HuH-7 (cell line): ENCODE measurements around the gene RUNX1.

Source experiments
- DNase-seq: peaks from one replicate; pipeline ENCODE4 v3.0.0; 2011; ENCODE audit warnings: low spot score

RUNX1 gene

GRCh38 chr21:35036465-35037383, 12.4 kb downstream of the RUNX1 start:
- no peak for DNase-seq

DNA sequence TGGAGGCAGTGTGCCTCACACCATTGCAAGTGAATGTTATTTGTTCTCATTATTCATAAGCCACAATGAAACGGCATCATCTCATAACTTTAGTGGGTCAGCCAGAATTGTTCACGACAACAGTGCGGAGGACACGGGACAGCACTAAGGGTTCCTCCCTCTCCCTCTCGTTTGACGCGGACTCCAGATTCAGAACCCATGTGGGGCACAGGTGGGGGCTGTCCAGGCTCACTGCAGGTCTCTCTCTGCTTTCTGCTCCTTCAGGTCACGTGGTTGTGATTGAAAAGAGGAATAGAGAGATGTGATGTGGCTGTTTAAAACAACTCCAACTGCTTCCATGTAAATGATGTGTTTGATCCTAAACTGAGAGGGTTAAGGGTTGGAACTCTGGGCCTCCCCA, 13.5 kb downstream of the RUNX1 start:
- DNase-seq = no peak

DNA sequence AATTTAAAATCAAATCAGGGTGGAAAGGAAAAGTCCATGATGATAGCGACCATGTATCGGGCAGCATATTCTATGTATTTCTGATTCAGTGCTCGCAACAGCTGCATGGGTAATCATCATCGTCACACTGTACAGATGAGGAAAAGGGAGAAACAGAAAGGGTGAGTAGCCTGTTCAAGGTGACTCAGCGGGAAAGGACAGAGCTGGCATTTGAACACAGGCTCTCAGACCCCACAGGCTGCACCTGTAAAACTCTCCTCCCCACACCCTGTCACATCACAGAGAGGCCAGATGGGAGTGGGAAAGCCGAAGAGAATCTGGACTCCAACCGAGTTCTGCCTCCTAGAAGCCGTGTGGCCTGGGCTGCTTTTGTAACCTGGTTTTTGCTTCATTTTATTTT, 14.0 kb downstream of the RUNX1 start:
- DNase-seq = no peak

- DNase-seq = no peak
These were observed 14.7 kb downstream of the RUNX1 start for GRCh38 chr21:35034203-35034926.

DNA sequence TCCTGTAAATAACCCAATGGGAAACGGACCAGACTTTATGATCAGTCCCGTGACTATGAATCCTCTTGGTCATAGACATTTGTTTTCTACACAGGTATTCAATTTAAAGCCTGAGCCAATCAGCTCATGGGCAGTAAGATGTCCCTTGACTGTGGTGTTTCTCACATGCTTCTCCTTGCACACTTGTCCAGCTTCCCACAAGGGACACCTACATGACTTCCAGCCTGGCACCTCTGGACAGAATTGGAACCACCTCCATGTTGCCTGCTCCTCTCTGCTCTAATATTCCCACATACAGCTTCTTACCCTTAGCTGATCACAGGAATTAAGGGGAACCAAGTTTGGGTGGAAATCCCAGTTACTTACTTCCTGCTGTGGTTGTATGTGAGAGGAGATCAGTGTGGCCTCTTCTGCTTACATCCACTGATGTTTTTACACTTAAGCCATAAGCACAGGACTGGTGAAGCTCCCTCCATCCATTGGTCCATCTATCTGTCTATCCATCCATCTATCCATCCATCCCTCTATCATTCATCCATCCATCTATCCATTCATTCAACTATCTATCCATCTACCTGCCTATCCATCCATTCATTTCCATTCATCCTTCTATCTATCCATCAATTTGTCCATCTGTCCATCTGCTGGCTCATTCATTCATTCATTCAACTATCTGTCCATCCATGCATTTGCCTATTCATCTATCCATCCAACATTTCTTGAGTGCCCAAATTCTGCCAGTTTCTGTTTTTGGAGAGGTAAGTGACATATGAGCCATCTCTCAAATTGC, 16.4 kb downstream of the RUNX1 start:
- no peak for DNase-seq

DNA sequence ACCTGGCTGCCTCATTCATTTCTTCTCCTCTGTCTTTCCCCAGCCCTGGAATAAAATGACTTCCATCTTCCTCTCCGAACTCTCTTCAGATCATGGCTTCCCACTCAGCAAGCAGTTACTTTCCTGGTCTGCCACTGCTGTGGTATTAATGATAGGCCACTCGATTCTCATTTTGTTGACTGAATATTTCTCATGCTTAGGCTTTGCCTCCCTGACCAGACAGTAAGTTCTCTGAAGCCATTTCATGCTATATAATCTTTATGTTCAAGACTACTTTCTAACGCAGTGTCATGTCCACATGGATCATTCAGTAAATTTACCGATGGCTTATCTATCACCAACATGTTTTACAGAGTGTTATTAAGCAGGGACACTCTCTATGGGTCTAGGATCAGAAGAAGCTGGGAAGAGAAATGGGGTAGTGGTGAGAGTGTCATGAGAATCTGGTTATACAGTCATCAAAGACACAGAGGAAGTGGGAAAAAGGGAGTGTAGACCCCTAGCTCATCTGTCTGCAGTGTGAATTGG, 20.6 kb downstream of the RUNX1 start:
- DNase-seq = no peak

GRCh38 chr21:35027563-35028450, 21.3 kb downstream of the RUNX1 start:
- no peak for DNase-seq

DNA sequence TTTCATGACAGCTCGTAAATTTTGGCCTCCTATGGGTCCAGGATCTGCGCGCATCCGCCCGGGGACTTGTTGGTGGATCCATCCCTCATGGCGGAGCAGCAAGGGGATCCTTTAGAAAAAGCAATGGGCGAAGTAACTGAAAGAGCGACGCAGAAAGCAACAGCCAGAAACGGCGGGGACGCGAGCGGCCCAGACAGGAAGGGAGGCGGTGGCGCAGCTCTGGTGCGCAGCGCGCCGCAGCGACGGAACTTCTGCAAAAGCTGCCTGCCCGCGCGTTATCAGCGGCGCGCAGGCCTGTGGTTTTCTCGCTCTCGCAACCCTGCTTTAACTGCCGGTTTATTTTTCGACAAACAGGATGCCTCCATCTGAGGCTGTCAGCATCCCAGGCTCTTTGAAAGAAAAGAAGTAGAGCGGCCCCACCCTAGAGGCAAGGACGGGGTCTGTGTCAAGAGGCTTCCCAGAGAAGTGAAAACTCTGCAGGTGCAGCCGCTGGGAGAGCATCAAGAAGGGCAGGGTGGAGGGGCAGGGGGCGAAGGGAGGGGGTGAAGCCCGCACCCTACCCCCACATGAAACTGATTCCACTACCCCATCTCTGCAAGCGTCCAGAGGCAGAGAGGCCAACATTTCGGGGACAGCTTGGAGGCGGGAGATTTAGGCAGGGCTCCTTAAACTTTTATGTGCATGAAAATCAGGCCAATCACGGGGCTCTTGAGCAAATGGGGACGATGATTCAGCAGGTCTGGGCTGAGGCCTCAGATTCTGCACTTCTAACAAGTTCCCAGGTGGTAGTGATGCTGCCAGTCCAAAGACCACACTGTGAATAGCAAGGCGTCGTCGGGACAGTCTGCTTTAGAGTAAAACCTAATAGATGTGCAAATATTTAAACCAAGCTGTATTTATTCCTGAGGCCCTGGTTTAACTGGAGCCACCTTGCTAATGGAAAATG, 22.2 kb downstream of the RUNX1 start:
- DNase-seq = no peak

- DNase-seq = no peak
These were observed 23.0 kb downstream of the RUNX1 start for GRCh38 chr21:35026153-35026500.

DNA sequence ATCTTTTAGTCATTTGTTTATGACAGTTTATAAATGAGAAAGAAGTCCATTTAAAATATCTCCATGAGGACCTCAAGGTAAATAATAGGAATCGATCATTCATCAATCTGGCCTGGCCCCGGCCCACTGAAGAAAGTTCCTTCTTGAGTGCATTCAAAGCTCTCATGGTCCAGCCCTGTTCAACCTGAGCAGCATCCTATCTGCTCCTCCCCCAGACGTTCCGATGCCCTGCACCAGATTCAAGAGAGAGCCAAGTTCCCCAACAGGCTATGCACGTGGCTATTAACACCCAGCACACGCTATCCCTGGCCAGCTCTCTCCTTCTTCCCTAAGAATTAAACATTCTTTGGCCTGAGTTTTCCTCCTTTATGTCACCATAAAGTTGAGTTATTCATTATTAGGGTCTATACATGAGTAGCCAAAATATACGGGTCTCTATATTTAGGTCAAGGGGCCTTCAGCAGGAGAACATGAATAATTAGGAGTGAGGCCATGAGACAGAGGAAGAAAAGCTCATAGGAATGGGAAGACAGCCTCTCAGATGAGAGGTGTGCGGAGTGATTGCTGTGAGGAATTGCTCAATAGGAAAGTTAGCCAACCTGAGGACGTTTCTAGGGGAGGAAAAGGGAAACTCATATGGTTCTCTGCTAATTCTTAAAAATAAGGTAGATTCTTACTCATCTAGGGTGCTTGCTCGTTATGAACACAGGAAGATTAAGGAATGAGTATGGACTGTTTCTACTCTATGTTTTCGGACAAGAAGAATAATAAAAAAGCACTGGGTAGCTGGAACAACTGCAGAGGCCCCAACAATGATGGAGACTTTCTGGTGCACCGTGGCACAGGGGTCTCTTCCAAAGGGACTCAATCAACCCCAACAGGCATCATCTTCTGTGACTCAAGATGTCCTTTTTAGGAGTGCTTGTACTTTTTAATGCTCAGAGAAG, 23.6 kb downstream of the RUNX1 start:
- DNase-seq = no peak

DNA sequence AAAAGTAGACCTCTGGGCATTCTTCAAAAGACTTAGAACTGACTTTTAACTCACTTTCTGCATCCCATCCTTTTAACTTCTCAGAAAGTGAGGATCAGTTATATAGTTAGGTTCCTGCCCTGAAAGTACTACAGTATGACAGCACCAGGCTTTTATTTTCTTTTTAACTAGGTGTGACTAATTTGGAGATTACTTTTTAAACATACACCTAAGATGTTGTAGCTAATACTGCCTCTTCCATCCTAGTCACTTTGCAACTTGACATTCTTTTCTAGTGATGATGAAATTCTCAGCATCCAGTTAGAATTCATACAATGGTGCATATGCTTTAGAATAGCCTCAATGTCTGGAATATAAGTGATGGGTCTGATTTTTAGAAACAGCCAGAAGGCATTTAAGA, 24.6 kb downstream of the RUNX1 start:
- no peak for DNase-seq

- no peak for DNase-seq
These were observed 25.1 kb downstream of the RUNX1 start for GRCh38 chr21:35024071-35024420.

DNA sequence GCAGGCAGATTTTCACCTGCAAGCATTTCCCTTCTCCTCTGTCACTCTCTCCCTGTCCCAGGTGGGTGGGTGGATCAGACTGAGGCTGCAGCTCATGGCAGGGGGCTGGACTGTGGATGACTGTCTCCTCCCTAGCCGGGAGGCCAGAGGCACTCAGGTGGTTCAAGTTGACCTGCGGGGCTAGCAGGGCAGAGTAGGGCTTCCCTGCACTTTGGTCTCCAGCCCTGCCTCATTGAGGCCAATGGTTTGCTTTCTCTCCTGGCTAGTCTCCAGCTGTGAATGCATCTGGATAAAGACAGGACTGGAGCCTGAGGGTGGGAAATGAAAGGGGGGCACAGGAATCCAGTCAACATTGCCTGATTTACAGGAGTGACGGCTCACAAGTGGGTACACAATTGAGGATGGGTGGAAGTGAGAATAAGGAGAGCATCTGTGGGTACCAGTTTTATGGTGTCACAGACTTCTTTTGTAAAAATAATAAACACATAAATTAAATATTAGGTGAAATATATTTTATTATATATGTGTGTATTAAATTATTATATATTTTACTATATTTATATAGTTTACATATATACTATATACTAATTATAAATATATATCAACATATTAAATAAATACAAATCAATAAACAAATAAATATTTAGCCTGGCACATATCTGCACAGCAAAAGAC, 25.6 kb downstream of the RUNX1 start:
- DNase-seq = peak; percentile 44

- DNase-seq = no peak
These were observed 27.6 kb downstream of the RUNX1 start for GRCh38 chr21:35021546-35021945.

DNA sequence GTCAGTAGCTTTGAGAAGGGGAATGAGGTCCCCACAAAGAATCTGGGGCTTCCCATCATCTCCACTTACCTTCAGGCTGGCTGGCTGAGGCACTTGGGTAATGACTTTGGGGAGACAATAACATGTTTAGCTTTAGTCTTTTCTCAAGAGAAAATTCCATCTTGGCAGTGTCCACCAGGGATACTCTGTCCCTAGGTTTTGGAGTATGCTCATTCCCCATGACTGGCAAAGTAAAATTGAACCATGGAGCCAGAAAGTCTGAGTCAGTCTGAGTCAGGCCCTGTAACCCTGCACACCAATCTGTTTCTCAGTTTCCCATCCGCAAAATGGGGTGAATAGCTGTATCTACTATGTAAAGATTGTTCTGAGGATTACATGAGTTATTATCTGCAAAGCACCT, 28.2 kb downstream of the RUNX1 start:
- DNase-seq = no peak

DNA sequence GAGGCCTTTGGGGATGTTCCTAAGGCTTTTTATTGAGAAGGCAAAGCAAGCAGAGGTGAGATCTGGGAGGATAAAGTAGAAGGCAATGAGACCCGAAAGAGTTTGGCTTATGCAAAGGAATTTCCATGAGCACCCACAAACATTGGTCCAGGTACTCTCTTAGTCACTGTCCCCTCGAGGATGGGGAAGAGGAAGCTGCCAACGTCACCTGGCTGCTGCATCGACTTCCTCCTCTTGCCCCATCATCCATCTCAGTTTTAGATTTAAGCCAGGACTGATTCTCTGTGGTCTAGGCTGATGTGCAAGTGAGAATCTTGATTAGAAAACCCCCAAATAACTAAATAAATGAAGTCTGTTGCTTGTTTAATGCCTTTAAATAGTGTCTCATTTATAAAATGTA, 28.7 kb downstream of the RUNX1 start:
- no peak for DNase-seq

DNA sequence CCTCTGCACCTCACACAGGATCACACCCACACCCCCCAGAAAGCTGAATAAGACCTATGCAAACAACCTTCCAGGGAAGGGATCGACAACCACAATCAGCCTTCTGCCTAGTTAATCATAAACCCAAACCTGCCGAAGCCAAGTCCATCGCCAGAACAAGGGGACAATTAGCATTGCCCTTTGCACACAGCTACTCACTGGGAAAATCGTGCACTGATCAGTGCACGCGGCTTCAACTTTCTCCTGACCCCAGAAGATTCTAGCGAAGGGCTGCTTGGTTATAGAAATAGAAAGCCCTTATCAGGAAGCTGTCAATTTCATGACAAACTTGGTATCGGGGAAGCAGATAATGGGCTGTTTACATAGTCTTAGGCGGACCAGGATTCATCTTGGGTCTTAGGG, 29.5 kb downstream of the RUNX1 start:
- DNase-seq = peak; percentile 71

- DNase-seq = no peak
These were observed 31.8 kb downstream of the RUNX1 start for GRCh38 chr21:35017256-35017655.
